HEK293T (cell line): ENCODE measurements around the gene CRYL1.

ENCODE experiments used
- BHLHE40 ChIP-seq: fragments of 450-650 bp; IDR thresholded peaks from 2 replicates; pipeline ENCODE4 v1.6.1; 2016; ENCODE audit warnings: mild to moderate bottlenecking, moderate library complexity, borderline replicate concordance
- FOXM1 ChIP-seq: fragments of 450-650 bp; IDR thresholded peaks from 2 replicates; pipeline ENCODE4 v1.6.1; 2017; ENCODE audit warnings: mild to moderate bottlenecking, borderline replicate concordance
- SP1 ChIP-seq: fragments of 450-650 bp; IDR thresholded peaks from 2 replicates; pipeline ENCODE4 v1.6.1; 2017

DNA sequence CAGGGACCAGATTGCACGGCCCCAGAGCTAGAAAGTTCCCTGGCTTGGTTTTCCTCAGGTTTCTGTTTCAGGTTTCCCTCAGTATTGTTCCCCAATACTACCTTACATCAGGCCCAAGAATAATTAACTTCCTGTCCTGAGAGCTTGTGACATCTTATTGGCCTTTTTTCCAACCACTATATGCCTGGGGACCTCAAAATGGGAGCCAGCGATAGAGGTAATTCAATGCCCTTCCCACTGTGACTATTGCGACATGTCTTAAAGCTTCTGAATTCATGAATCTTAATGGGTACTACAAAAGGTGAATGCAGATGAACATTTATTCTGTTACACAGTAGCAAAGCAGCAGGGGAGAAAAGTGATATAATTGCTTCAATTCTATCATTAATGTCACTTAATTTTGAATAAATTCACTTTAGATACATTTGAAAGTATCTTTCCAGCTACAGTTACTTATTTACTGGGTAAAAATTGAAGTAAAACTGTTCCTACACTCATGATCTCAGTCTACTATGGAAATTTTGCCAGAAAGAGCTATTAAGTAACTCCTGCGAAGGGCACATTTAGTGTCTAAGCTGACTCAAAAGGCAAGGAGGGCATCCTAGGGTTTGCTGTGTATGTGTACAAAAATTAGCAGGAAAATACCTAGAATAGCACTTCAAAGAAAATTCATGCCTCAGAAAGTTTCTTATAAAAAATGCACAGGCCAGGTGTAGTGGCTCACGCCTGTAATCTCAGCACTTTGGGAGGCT, 4.1 kb downstream of the CRYL1 start:
- TF ChIP-seq BHLHE40 = no peak
- TF ChIP-seq SP1 = no peak
- no peak for TF ChIP-seq FOXM1
